Keratinocyte (primary cell): ENCODE data around the gene LARP1B. TPM values are rescaled to one million over a fixed set of nuclear protein-coding genes. Genes with fewer than 3 reads are reported as not detected.

Source experiments
- DNase-seq: peaks from one replicate; pipeline ENCODE4 v3.0.0-alpha.2; 2011; ENCODE audit warnings: low read depth, missing footprints, low spot score
- FAIRE-seq: peaks from 2 replicates; lab custom pipeline; 2011; peaks lifted over from hg19 to GRCh38; lab: Jason Lieb, UNC
- H2AFZ ChIP-seq: 2 replicates; pipeline ENCODE4 v1.6.0; 2012; ENCODE audit warnings: low read length, control low read depth, inconsistent platforms; ENCODE audit not compliant: control insufficient read depth
- H3K27ac ChIP-seq: 2 replicates; pipeline ENCODE4 v1.5.1; 2011; ENCODE audit warnings: low read length; ENCODE audit not compliant: control insufficient read depth, insufficient read depth
- H3K27me3 ChIP-seq: 3 replicates; pipeline ENCODE4 v1.6.0; 2011; ENCODE audit warnings: low read length; ENCODE audit not compliant: control insufficient read depth, insufficient read depth; ENCODE audit errors: extremely low read depth
- H3K36me3 ChIP-seq, 2 experiments: 2 replicates in 1 of 2; 3 replicates in 1 of 2; pipeline ENCODE4 v1.5.1; 2011; ENCODE audit warnings: low read length in 2 of 2, mild to moderate bottlenecking in 1 of 2; ENCODE audit not compliant: control insufficient read depth in 2 of 2, insufficient read depth in 2 of 2; ENCODE audit errors: extremely low read depth in 1 of 2
- H3K4me1 ChIP-seq: 3 replicates; pipeline ENCODE4 v1.5.1; 2011; ENCODE audit warnings: low read length; ENCODE audit not compliant: control insufficient read depth, insufficient read depth; ENCODE audit errors: extremely low read depth
- H3K4me2 ChIP-seq: 3 replicates; pipeline ENCODE4 v1.6.0; 2011; ENCODE audit warnings: low read depth, low read length; ENCODE audit not compliant: control insufficient read depth, insufficient read depth; ENCODE audit errors: extremely low read depth
- H3K4me3 ChIP-seq, 3 experiments: fragments of 200-600 bp in 1 of 3; sonication (generic) in 1 of 3; 2 replicates in 2 of 3; 3 replicates in 1 of 3; pipeline ENCODE4 v1.5.1; 2011 to 2016; ENCODE audit warnings: low read length in 3 of 3, mild to moderate bottlenecking in 3 of 3, control low read depth in 2 of 3, inconsistent platforms in 1 of 3, low read depth in 1 of 3, mixed read lengths in 1 of 3, mixed run types in 1 of 3, moderate library complexity in 1 of 3; ENCODE audit not compliant: control insufficient read depth in 2 of 3, insufficient read depth in 2 of 3; ENCODE audit errors: extremely low read depth in 1 of 3
- H3K79me2 ChIP-seq: 2 replicates; pipeline ENCODE4 v1.6.0; 2012; ENCODE audit warnings: low read length; ENCODE audit not compliant: control insufficient read depth, insufficient read depth
- H3K9ac ChIP-seq: 3 replicates; pipeline ENCODE4 v1.6.0; 2011; ENCODE audit warnings: low read length; ENCODE audit not compliant: control insufficient read depth, insufficient read depth; ENCODE audit errors: extremely low read depth
- H3K9me1 ChIP-seq: 3 replicates; pipeline ENCODE4 v1.6.0; 2011; ENCODE audit warnings: low read length; ENCODE audit not compliant: control insufficient read depth, insufficient read depth; ENCODE audit errors: extremely low read depth
- H3K9me3 ChIP-seq: 2 replicates; pipeline ENCODE4 v1.5.1; 2012; ENCODE audit warnings: low read depth, low read length; ENCODE audit not compliant: control insufficient read depth
- H4K20me1 ChIP-seq: 3 replicates; pipeline ENCODE4 v1.6.0; 2011; ENCODE audit warnings: low read length; ENCODE audit not compliant: control insufficient read depth, insufficient read depth; ENCODE audit errors: extremely low read depth
- CTCF ChIP-seq, 3 experiments: IDR thresholded peaks in 1 of 3; conservative IDR thresholded peaks in 1 of 3; optimal IDR thresholded peaks in 1 of 3; 2 replicates in 2 of 3; 3 replicates in 1 of 3; pipeline versions ENCODE3 to v1.5.1; 2011; ENCODE audit warnings: low read length in 3 of 3, mild to moderate bottlenecking in 3 of 3, moderate library complexity in 2 of 3, control low read depth in 1 of 3, inconsistent platforms in 1 of 3; ENCODE audit not compliant: insufficient read depth in 2 of 3; ENCODE audit errors: extremely low read depth in 1 of 3
- EZH2 ChIP-seq: IDR thresholded peaks from one replicate; pipeline ENCODE4 v1.6.1; 2012; ENCODE audit warnings: inconsistent platforms, mild to moderate bottlenecking, low read length, moderate library complexity
- dilution Hi-C: fragments of 300-500 bp; cut with MboI; formaldehyde crosslinking; loops from one replicate; pipeline ENCODE4 v1.7.0; 2020; ENCODE audit warnings: low sequenced_read_pairs; ENCODE audit not compliant: extremely low pct_ligation_motif_present
- polyA minus RNA-seq, 3 experiments: library from RNA; depleted of rRNA, polyadenylated mRNA; stranded (reverse); fragments of >200 nt; gene quantifications; 1 replicate in 1 of 3; 2 replicates in 1 of 3; 3 replicates in 1 of 3; pipeline ENCODE4 v1.2.3, GENCODE V29; 2011
- polyA plus RNA-seq, 5 experiments: library from polyadenylated mRNA; depleted of rRNA in 3 of 5; stranded (reverse) in 3 of 5; stranded (forward) in 1 of 5; unstranded in 1 of 5; fragments of >200 nt; gene quantifications; 1 replicate in 1 of 5; 2 replicates in 3 of 5; 3 replicates in 1 of 5; pipeline versions ENCODE4 v1.2.1 to v1.2.3, GENCODE V29; 2011 to 2012; ENCODE audit warnings: missing spikeins in 2 of 5, low read depth in 1 of 5, low replicate concordance in 1 of 5

LARP1B gene
- polyA plus RNA-seq, result 8.7 to 18.3 TPM (median 10.6 TPM) in 3 replicates
- 17.9 TPM for polyA plus RNA-seq (2011; ENCODE audit: low read depth)
- 7.3 and 13.7 TPM in 2 replicates for polyA plus RNA-seq (2011; cell fraction: cytosol; rRNA removed)
- polyA plus RNA-seq (2011; cell fraction: nucleus; rRNA removed), result 11.8 and 16.7 TPM in 2 replicates
- polyA plus RNA-seq (2012; ENCODE audit: low replicate concordance), result 12.3 and 15.5 TPM in 2 replicates
- 2.3 to 13.9 TPM (median 4.0 TPM) in 3 replicates for polyA minus RNA-seq
- polyA minus RNA-seq (2011; cell fraction: cytosol; rRNA and poly(A)+ RNA removed), result 5.8 TPM
- 9.3 and 20.0 TPM in 2 replicates for polyA minus RNA-seq (2011; cell fraction: nucleus; rRNA and poly(A)+ RNA removed)

GRCh38 chr4:128060699-128061565 lies at the start of gene LARP1B:
Gene LARP1B (plus strand): TSS chr4:128061312. CDS start chr4:128074952, 13,640 bp downstream.
- Histone ChIP-seq H3K9me1 (no peaks in the 10 kb centered on the region), H3K27ac (peak within 1 kb of the TSS; percentile 89), H3K4me1 (peaks cover 4% of the 10 kb centered on the region), H3K9ac (peak within 1 kb of the TSS; percentile 93), H3K27me3 (no peaks in the 10 kb centered on the region), H4K20me1 (peaks cover 2% of the 10 kb centered on the region), H2AFZ (peak within 1 kb of the TSS; percentile 88), H3K79me2 (peaks cover 36% of the 10 kb centered on the region), H3K36me3 (no peaks in the 10 kb centered on the region), H3K9me3 (no peaks in the 10 kb centered on the region), H3K4me2 (peak within 1 kb of the TSS; percentile 92), H3K4me3 (peak within 1 kb of the TSS; percentile 63 to 93 (median 91))
- FAIRE-seq (no peak), DNase-seq (no peak)
- dilution Hi-C loops, result no loop called here
- TF ChIP-seq CTCF (optimal IDR thresholded peaks at IDR 0.05 in 1 of 3, IDR thresholded peaks at IDR 0.05 in 1 of 3, conservative IDR thresholded peaks at IDR 0.05 in 1 of 3; ENCODE audit: extremely low read depth in 1 of 3, insufficient read depth in 2 of 3, low read length in 3 of 3) (no peak), EZH2 (no peak)

- FAIRE-seq, result no peak
Observed at GRCh38 chr4:128025319-128025718, 35.8 kb upstream of the LARP1B start.

More at GRCh38 chr4:128025319-128025718, 35.8 kb upstream of the LARP1B start:
- DNase-seq, result no peak
- H3K4me1 ChIP-seq, result no peaks in the 10 kb centered on the region
- H3K9me3 ChIP-seq, result no peaks in the 10 kb centered on the region
- H2AFZ ChIP-seq, result no peak overlapping the region
- no peaks in the 10 kb centered on the region for H3K79me2 ChIP-seq
- no peak overlapping the region for H3K9ac ChIP-seq
- H3K9me1 ChIP-seq, result no peaks in the 10 kb centered on the region
- no peaks in the 10 kb centered on the region for H4K20me1 ChIP-seq
- no peaks in the 10 kb centered on the region for H3K27me3 ChIP-seq
- peaks cover 0 to 1% of the 10 kb centered on the region in 2 experiments for H3K36me3 ChIP-seq
- no peak overlapping the region for H3K4me3 ChIP-seq
- dilution Hi-C loops, result no loop called here
- TF ChIP-seq EZH2, result no peak
- no peak for TF ChIP-seq CTCF (optimal IDR thresholded peaks at IDR 0.05 in 1 of 3, IDR thresholded peaks at IDR 0.05 in 1 of 3, conservative IDR thresholded peaks at IDR 0.05 in 1 of 3; ENCODE audit: extremely low read depth in 1 of 3, insufficient read depth in 2 of 3, low read length in 3 of 3)
- H3K27ac ChIP-seq, result no peak overlapping the region
- H3K4me2 ChIP-seq, result no peak overlapping the region
